DMS53 treated with DMSO at 0.1 percent for 48 hours (cell line): ENCODE results near the gene DYNAP.

Experiments
- DNase-seq: peaks from one replicate; lab custom pipeline; 2025; ENCODE audit not compliant: unreplicated experiment; lab: John Stamatoyannopoulos, UW

The DYNAP gene, protein sequence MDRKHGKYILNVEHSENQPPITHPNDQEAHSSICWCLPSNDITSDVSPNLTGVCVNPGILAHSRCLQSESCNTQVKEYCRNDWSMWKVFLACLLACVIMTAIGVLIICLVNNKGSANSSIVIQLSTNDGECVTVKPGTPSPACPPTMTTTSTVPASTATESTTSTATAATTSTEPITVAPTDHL

DNA sequence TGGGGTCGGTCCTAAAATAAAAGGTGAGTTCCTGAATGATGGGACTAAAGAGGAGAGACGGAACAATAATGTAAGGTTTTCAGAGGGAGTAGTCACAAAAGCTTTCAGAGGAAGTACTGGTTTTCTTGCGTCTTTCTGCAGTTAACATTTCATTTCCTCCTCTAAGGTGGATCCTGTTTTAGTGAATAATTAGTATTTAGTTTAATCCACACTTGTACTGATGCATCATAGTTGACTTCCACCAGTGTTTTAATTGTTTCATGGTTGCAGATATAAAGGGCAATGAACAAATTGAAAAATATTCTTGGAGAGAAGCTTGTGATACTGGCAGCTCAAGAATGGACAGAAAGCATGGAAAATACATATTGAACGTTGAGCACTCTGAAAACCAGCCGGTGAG lies at the start of gene DYNAP:
Gene DYNAP, plus strand, starts transcription at position 301 of the 400 bp plus-strand sequence. Its CDS starts 38 bp downstream, at position 339.
- no peak for DNase-seq

DNA sequence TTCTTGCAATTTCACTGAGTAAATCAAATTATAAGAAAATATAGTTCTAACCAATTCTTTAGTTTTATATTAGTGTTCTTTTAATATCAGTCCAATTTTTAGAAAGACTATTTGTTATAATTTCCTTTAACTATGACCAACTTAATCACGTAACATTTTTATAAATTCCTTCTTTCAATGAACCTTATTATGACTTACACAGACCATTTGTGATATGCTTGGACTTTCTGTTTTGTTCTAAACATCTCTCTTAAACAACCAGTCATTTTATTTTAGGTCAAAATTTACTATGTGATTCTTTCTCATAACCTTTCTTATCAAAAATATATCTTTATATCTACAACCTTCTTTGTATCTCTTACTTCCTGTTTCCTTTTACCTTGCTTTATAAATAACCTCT lies 39.5 kb upstream of the DYNAP start:
- DNase-seq = no peak

DNA sequence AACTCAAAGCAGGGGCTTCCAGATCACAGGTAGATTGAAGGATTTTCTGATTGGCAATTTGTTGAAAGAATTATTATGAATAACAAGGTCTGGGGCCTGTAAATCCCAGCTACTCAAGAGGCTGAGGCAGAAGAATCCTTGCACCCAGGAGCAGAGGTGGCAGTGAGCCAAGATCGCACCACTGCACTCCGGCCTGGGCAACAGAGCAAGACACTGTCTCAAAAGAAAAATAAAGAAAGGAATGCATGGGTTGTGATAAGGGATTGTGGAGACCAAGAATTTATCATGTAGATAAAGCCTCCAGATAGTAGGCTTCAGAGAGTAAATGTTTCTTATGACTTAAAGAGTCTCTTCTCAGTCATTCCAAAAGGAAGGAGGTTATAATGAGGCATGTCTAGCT lies 35.8 kb upstream of the DYNAP start:
- DNase-seq = no peak

DNA sequence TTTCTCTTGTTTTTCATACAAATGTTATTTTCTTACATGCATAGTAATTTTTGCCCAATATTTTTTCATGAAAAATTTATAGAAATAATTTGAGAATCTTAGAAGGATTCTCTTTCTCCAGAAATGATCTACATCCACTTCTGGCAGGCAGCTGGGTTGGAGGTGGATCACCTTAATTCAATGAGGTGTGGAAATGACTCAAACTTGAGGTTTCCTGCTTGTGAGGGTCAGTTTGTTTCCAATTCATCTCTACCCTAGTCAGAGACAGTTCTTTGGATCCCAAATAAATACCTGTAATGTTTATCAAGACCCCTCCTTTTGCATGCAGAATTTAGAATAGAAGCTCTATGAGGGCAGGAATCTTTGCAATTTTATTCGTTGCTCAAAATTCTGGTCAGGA lies 35.0 kb upstream of the DYNAP start:
- DNase-seq = no peak

DNA sequence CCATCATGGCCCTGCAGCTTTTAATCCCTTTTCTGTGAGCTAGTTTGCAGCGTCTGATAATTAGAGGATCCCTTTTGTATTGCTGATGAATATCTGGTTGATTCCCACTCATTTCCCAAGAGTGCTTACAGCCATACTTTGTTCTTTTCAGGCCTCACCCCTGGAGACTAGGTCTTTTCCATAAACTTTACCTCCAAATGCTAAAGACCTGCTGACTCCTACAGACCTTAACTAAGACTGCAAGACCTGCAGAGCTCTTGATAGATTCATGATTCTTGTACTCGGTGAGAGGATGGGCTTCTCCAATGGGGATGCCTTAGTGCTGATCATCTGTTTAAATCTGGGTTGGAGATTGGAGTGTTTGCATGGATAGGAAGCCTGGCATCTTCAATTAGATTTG lies 33.1 kb upstream of the DYNAP start:
- DNase-seq = no peak

DNA sequence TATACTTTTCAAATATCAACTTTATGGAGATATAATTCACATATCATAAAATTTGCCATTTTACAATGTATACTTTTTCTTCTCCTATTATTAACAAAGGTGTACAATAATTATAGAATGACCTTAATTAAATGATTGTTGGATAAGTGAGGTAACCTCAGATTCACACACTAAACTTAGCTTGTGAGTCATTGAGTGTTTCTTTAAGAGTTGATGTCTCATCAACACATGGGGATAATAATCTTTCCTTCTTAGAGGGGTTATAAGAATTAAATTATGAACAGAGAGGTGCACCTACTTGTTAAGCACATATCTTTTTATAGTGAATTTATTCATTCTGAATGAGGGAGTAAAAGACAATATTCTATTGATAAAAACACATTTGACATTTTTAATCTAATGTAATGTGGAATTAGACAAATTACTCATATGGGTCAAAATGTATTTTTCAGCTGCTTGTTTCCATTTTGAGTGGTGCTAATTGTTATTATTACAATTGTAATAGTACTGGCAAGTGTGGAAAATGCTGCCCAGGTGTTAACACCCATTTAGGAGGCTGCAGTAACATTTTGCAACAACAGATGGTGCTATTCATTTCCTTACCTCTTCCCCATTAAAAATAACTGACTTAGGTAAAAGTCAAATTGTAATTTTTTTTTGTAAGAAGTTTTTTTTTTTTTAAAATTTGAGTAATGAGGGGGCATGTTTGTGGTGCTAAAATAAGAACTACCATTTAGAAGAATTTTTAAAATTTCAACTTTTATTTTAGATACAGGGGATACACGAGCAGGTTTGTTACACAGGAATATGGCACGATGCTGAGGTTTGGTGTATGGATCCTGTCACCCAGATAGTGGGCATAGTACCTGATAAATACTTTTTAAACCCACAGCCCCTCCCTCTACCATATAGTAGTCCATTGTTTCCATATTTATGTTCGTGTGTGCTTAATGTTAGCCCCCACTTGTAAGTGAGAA lies 32.1 kb upstream of the DYNAP start:
- DNase-seq = peak; percentile 62

DNA sequence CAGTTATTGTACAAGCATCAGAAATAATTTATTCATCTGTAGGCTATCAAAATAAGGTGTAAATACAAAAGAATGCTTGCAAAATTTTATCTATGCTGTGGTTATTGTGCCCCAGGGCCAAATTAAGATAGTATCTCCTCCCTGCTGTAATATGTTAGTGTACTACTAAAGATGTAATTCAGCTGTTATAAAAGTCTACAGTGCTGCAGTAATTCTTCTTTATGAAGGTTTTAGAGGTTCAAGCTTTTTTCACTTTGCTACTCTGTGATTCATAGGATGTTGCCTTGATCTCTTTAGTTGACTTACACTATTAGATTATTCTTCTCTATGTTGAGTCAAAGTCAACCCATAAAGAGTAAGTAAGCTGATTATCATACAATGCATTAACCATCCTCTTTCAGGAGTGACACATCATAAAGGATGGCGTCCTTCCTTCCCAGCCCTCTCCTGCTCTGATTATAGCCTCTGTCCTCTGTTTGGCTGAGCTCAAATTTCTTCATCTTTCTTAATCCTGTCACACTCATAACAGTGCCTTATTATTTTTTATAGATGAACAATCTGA lies 29.3 kb upstream of the DYNAP start:
- no peak for DNase-seq

DNA sequence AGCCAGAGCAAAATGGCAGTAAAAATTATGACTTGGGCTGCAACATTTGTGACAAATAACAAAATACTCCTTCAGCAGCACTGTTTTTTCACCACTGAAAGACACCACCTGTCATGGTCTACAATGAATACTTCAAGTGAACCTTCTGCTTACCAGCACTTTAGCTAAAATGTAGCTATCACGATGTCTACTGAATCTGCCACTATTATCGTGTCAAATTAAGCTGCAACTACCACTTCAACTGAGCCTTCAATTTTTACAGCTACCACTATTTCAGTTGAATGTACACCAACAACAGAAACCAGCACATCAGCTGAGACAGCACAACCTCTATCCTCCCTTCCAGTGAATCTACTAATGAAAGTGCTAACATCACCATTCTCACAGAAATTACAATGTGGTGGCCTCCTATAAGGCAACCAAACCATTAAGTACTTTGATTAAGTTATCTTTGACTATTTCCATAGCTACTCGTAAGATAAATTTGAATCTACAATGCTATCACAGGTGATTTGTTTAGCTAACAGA lies 10.8 kb upstream of the DYNAP start:
- no peak for DNase-seq

DNA sequence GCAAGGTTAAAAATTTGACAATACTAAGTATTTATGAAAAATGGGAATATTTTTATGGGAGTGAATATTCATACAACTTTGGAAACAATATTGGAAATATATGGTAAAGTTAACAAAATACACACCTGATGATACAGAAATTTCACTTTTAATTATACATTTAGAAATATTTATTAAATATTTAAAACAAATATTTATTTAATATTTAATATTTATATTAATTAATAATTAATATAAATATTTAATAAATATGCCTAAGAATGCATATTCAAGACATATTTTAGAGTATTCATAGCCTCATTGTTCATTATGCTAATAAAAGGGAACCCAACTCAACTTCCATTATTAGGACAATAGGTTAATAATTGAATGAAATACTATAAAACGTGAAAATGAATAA lies 7.0 kb upstream of the DYNAP start:
- DNase-seq = no peak

DNA sequence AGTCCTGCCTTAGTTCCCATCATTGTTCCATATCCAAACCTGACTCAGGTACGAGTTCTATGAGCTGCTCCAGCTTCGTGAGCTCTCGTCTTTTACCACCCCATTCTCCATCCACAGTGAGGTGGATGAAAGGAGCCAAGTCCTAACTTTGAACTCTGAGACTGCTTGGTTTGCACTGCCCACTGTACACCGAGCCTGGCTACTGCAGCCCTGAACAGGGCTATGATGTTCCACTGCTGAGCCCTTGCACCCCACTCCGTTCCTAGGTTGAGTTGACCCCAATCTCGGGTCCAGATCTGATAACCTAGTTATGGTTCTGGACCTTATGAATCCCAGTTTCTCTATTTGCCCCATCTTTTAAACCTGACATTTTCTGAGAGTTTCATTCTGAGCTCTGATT lies 5.3 kb upstream of the DYNAP start:
- DNase-seq = no peak

DNA sequence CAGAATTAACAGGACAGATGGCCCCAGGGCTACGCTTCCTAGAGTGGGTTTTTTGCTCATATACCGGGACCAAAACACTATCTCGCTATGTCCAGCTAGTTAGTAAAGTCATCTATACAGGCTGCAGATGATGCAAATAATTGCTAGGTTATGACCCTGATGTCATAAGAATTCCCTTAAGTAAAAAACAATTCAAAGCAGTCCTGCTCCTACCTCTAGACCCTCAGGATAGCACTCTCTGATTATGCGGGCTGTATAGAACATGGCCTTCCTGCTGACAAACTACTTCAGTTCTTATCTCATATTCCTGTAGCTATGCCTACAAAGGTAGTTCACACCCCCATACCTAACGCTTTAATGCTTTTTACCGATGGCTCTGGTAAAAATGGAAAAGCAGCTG lies 13.2 kb downstream of the DYNAP start:
- no peak for DNase-seq

DNA sequence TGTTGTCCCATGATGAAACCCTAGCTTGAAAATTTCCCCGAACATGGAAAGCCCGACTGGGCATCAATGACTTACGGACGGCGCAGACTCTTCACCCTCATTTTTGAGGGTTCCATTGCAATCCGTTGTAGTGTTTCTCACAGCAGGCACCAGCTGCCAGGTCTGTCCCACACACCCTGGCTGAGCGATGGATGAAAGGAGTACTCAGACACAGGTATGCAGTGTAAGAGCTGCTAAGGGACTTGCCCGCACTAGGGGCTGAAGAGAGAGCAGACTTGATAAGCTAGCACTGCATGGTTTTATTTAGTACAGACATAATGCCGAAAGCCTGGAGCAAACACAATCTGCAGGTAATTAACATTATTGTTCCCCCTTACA lies 15.8 kb downstream of the DYNAP start:
- no peak for DNase-seq

DNA sequence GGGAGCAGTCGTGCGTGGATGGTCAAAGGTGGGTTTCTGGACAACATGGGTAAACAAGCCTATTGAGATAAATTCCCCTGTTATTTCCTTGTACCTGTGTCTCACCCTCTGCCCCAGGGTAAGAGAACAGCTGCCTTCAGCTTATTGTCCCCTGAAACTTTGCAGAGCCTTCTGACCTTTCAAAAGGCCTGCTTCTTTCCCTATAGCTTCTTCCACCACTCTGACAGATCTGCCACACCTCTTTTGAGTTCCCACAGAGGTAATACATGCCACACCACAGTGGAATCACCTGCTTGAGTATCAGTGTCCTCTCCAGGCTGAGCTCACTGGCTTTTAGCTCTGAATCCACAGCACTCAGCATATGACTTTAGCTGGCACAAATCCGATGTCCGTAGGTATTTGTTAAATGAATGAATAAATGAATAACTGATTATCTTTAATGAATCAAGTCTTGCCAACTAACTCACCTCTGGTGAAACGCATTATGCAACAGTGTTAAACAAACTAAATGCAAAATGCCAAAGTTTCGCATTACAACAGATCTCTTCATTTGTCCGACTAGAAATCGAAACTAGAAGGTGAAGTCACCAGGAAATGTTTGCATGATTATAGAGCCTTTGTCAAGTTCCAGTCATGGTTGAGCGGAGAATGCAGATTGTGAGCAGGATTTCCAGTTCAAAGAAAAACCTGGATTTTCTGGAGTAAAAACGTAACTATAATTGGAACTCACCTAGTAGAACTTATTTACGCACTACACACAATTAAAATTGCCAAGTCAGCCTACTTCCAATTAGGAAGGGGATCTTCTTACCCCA lies 16.4 kb downstream of the DYNAP start:
- DNase-seq = peak; percentile 99

DNA sequence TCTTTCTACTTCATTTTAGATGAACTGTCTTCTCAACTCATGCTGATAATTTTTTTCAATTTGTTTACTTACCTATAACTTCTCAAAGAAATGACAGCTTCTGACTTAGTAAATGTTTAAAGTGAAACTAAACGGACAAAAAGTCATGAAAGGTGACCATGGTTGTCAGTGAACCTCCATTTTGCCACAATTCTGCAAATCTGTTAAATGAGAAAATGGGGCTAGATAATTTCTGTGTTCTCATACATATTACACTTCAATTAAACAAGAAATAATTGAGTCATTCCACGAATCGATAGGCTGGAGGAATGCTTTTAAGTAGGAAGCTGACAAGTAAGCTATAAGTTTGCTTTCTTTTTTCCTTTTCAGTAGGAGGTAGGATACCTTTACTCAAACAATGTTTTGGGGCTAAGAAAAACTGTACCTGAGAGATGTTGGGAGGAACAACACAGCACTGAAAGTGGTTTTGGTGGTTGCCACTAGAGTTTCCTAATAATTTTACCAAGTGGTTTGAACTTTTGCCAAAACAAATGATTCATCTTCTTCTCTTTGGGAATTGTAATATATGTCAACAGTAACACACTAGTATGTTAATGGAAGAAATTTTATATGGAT lies 17.1 kb downstream of the DYNAP start:
- DNase-seq = peak; percentile 60

DNA sequence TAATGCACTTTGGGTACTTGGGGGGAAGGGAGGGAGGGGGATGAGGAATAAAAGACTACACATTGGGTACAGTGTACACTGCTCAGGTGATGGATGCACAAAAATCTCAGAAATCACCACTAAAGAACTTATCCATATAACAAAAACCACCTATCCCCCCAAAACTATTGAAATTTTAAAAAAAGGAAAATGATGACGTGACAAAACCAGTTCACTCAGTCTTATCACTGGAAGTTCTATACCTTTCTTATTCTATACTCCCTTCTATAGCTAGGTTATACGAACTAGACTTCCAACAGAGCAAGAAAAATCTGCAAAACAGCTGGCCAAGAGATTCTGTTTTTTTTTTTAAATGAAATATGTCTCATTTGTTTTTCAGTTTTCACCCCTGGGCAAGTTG lies 20.8 kb downstream of the DYNAP start:
- no peak for DNase-seq

DNA sequence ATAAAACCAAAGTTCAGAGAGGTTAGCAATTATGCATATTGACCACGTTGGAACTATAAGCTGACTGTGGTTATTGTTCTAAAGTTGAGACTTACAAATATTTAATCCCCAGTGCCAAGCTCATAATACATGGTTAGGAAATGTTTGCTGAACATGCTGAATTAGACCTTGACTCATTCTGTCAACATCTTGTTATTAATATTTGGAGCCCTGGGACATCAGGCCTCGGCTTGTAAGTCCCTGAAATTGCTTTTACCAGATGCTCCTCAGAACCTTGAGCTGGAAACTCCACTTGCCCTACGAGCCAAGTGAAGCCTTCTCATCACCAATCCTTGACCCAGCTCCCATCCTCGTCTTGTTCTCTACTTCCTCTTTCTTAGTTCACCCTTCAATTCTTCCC lies 21.2 kb downstream of the DYNAP start:
- DNase-seq = peak; percentile 55

DNA sequence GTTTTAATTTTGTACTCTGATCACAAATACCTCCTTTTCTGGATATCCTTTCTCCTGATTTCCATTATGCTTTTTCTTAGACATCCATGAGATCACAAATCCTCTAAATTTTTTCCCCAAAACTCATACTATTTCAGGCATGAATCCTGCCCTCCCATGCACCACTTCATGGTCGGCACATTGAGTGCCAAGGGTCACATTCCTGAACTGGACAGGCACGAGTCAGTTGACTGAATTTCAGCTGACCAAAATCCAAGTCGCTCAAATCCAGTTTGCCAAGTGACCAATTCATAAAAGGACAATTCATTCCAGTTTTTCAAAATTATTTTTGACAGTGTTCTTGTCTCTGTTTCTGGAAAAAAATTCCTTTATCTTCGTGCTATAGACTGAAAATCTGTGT lies 22.1 kb downstream of the DYNAP start:
- DNase-seq = no peak

DNA sequence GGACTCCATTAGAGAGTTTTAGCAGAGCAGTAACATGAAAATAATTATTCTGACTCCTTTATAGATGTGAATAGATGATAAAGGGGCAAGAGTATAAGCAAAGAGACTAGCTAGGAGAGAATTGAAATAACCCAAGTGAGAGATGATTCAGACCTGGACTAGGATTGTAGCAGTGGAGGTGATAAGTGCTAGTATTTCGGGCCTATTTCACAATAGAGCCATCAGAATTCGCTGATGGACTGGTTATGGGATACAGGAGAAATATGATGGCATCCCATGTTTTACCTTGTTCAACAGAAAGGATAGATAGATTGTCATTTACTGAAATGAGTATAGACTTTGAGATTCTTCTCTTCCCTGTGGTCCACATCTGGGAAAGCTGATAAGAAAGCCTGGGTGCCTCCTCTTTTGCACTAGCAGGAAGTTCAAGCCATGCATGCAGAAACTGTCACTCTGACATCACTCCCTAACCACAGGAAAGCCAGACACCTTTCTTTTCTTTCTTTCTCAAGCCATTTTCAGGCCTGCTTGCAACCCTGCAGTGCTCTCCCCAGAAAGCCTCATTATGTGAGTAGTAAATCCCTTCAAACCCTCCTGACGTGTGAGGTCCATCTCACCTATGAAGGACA lies 25.3 kb downstream of the DYNAP start:
- peak; percentile 38 for DNase-seq

DNA sequence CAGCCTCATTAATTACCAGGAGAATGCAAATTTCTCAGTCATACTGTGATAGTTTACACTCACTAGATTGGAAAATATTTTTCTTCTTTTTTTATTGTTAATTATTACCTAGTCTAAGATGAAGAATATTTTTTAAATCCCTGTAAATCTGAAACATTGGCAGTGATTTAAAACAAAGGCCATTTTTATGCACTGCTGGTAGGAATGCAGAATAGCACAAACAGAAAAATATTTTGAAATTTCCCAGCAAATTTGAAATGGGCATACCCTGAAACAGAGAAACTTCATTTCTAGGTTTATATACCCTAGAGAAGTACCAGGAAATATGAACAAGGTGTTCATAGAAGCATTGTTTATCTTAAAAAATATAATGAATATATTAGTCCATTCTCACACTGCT lies 31.0 kb downstream of the DYNAP start:
- no peak for DNase-seq

DNA sequence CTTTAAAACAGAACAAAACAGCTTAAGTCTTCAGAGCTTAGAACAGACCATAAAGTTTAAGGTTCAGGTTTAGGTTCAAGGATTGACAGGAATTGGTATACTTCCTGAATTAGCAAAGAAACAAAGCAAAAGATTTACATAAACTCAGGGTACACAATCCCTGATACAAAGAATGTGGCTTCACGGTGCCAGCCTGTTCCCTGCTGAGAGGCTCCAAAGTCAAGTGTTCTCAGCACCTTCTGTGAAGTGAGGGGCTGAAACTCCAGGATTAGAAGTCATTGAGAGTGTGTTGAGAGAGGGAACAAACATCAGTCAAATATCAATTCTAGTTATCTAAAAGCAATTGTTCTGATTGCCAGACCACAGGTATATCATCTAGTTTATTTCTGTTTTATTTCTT lies 35.7 kb downstream of the DYNAP start:
- no peak for DNase-seq
